ENCODE results near the gene SLC29A2.
A peak's percentile ranks its signal among the peaks of the same experiment; 100 is the strongest.

GRCh38 chr11:66369073-66369894 is 2.3 kb downstream of the SLC29A2 start:
- TF ChIP-seq KDM1A (IDR thresholded peaks at IDR 0.05; ENCODE audit: borderline replicate concordance, low read length), result no peak
- no peak for TF ChIP-seq HDAC6 (IDR thresholded peaks at IDR 0.05; ENCODE audit: low read depth, low read length)
- no peak for TF ChIP-seq MAFK (IDR thresholded peaks at IDR 0.05; ENCODE audit: low read depth, low read length)
- TF ChIP-seq FOSL1 (IDR thresholded peaks at IDR 0.05; ENCODE audit: insufficient read depth, low read depth, low read length), result no peak
- TF ChIP-seq JUND (IDR thresholded peaks at IDR 0.05; ENCODE audit: low read length), result no peak
- TF ChIP-seq, protein P1, sequence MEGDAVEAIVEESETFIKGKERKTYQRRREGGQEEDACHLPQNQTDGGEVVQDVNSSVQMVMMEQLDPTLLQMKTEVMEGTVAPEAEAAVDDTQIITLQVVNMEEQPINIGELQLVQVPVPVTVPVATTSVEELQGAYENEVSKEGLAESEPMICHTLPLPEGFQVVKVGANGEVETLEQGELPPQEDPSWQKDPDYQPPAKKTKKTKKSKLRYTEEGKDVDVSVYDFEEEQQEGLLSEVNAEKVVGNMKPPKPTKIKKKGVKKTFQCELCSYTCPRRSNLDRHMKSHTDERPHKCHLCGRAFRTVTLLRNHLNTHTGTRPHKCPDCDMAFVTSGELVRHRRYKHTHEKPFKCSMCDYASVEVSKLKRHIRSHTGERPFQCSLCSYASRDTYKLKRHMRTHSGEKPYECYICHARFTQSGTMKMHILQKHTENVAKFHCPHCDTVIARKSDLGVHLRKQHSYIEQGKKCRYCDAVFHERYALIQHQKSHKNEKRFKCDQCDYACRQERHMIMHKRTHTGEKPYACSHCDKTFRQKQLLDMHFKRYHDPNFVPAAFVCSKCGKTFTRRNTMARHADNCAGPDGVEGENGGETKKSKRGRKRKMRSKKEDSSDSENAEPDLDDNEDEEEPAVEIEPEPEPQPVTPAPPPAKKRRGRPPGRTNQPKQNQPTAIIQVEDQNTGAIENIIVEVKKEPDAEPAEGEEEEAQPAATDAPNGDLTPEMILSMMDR (IDR thresholded peaks at IDR 0.05; ENCODE audit: control extremely low read depth in 1 of 3, insufficient read depth in 1 of 3, low read depth in 1 of 3, low read length in 3 of 3), result no peak
- no peak for TF ChIP-seq RBBP5 (IDR thresholded peaks at IDR 0.05; ENCODE audit: borderline replicate concordance, low read depth, low read length)
- TF ChIP-seq, protein P2, sequence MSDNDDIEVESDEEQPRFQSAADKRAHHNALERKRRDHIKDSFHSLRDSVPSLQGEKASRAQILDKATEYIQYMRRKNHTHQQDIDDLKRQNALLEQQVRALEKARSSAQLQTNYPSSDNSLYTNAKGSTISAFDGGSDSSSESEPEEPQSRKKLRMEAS (IDR thresholded peaks at IDR 0.05), result no peak
- peak in 1 of 2 experiments; percentile 31; a peak in 2 of 3 replicates for TF ChIP-seq POLR2A (IDR thresholded peaks at IDR 0.05; ENCODE audit: control extremely low read depth in 1 of 2, low read depth in 2 of 2, low read length in 2 of 2)
- no peak for TF ChIP-seq TAF1 (IDR thresholded peaks at IDR 0.05; ENCODE audit: low read depth, low read length)
- TF ChIP-seq EP300 (IDR thresholded peaks at IDR 0.05; ENCODE audit: borderline replicate concordance in 1 of 2, low read depth in 2 of 2, low read length in 2 of 2), result no peak
- no peak for TF ChIP-seq EGR1 (IDR thresholded peaks at IDR 0.05; ENCODE audit: borderline replicate concordance, low read depth, low read length)
- TF ChIP-seq, protein P3, sequence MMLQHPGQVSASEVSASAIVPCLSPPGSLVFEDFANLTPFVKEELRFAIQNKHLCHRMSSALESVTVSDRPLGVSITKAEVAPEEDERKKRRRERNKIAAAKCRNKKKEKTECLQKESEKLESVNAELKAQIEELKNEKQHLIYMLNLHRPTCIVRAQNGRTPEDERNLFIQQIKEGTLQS (IDR thresholded peaks at IDR 0.05; ENCODE audit: insufficient read depth, low read depth, low read length), result no peak
- TF ChIP-seq TBP (IDR thresholded peaks at IDR 0.05; ENCODE audit: low read depth, low read length), result no peak
